K562 (cell line): ENCODE results near the gene RCC2. TPM values are rescaled to one million over a fixed set of nuclear protein-coding genes. Genes with fewer than 3 reads are reported as not detected.

Experiments used
- polyA plus RNA-seq, 8 experiments: library from polyadenylated mRNA; depleted of rRNA in 4 of 8; stranded (reverse) in 5 of 8; unstranded in 3 of 8; fragments of >200 nt; fragmentation: Nextera tagmentation in 2 of 8; fragmentation: Illumina TruSeq in 1 of 8; extraction: Ambion mirVana in 2 of 8; extraction: Trizol in 1 of 8; gene quantifications; 2 replicates each; pipeline versions ENCODE4 v1.2.1 to v1.2.3, GENCODE V29; 2011 to 2014; ENCODE audit warnings: inconsistent platforms in 1 of 8, missing spikeins in 1 of 8
- total RNA-seq, 7 experiments: library from RNA; depleted of rRNA in 6 of 7; stranded (reverse); fragments of >200 nt in 6 of 7; fragmentation: Illumina TruSeq in 2 of 7; extraction: Trizol in 2 of 7; gene quantifications; 2 replicates each; pipeline versions ENCODE4 v1.2.1 to v1.2.3, GENCODE V29; 2011 to 2021; ENCODE audit warnings: low replicate concordance in 1 of 7
- TF ChIP-seq, protein P1 (sequence below), 2 experiments: fragments of 450-650 bp; formaldehyde crosslinking in 1 of 2; IDR thresholded peaks; 2 replicates each; pipeline versions ENCODE4 v1.4.0 to v1.6.1; 2014 to 2020; ENCODE audit warnings: mild to moderate bottlenecking in 2 of 2, borderline replicate concordance in 1 of 2, low read depth in 1 of 2

The RCC2 gene
- total and polyA plus RNA-seq, 9 of the 15 experiments (the other 6 are each of a cell fraction or from before 2014, with no cell fraction given), result 31.8 to 292 (median 116) TPM

DNA sequence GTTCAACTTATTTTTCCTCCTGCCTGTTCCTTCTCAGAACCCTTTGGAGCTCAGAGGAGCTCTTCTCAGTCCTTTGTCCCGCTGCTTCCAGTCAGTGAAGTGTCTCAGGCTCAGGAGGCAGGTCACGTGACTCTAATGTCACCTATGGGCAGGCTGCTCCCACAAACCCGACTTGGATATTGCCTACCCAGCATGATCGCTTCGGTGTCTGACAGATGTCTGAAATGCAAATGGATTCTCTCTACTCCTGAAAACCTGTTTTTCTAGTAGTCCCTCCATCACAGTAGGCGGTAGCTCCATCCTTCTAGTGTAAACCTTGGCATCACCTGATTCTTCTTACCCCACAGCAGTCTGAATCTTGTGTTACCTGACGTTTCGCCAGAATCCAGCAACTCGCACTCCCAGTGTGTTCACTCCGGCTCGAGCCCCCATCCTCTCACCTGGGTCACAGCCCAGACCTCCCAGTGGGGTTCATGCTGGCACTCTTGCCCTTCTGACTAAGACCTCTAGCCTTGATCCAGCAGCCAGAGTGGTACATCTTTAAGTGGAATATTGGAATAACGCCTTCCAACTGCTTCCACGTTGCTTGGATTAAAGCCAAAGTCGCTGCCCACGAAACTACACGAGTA, 62.0 kb downstream of the RCC2 start (continued):
- TF ChIP-seq, protein P1, sequence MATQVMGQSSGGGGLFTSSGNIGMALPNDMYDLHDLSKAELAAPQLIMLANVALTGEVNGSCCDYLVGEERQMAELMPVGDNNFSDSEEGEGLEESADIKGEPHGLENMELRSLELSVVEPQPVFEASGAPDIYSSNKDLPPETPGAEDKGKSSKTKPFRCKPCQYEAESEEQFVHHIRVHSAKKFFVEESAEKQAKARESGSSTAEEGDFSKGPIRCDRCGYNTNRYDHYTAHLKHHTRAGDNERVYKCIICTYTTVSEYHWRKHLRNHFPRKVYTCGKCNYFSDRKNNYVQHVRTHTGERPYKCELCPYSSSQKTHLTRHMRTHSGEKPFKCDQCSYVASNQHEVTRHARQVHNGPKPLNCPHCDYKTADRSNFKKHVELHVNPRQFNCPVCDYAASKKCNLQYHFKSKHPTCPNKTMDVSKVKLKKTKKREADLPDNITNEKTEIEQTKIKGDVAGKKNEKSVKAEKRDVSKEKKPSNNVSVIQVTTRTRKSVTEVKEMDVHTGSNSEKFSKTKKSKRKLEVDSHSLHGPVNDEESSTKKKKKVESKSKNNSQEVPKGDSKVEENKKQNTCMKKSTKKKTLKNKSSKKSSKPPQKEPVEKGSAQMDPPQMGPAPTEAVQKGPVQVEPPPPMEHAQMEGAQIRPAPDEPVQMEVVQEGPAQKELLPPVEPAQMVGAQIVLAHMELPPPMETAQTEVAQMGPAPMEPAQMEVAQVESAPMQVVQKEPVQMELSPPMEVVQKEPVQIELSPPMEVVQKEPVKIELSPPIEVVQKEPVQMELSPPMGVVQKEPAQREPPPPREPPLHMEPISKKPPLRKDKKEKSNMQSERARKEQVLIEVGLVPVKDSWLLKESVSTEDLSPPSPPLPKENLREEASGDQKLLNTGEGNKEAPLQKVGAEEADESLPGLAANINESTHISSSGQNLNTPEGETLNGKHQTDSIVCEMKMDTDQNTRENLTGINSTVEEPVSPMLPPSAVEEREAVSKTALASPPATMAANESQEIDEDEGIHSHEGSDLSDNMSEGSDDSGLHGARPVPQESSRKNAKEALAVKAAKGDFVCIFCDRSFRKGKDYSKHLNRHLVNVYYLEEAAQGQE (IDR thresholded peaks at IDR 0.05; ENCODE audit: borderline replicate concordance), result no peak
- TF ChIP-seq, protein P1 (CRISPR knock-in tag; IDR thresholded peaks at IDR 0.05; ENCODE audit: low read depth), result no peak
